ENCODE measurements around the gene HOXD9. TPM values are rescaled to one million over a fixed set of nuclear protein-coding genes. Genes with fewer than 3 reads are reported as not detected.

Gene HOXD9
- total and polyA plus RNA-seq, 2 donors (not counting 3 experiments of a cell fraction or from before 2014, with no cell fraction given): 1.9 to 3.5 TPM

DNA sequence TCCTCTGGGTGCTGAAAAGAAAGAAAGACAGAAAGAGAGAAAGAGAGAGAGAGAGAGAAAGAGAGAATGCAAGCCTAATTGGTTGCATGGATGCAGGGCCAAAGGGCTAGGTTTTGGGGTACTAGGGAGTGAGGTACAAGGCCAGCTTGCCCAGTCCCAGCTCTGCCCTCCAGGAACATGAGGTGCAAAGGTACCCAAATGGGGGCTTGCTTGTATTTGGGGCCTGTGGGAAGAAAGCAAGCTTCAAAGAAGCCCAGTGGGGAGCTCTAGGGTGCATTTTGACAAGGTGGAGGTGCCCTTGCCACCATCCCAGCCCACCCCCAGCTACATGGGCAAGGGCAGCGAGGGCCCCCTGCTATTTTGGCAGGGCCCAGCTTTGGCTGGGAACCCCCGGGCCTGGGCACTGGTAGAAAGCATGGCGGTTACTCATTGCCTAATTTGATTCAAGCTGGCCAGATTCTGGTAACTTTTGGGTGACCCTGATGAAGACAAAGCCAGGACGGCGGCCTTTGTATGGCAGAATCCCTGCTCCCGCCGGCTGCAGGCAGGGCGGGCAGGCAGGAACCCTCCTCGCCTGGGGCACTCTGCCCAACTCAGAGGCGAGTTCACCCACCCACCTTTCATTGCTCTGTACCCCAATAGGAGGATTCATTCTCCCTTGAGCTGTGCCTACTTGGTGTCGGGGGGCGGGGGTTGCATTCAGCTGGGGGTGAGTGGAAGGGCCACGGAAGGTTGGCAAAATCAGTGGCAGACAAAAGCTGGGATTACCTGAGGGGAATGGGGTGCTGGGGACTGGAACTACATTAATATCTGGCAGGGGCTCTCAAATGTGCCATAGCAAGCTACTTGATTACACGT is 28.3 kb downstream of the HOXD9 start:
- peaks cover 2 to 22% of the 10 kb centered on the region in 2 experiments for H3K36me3 ChIP-seq (ENCODE audit: control insufficient read depth in 2 of 2, extremely low read depth in 1 of 2, insufficient read depth in 2 of 2, low read length in 2 of 2)
- CTCF ChIA-PET: interaction anchor here (1.0 to 3.0 kb wide), 7 partner anchors 10 to 500 kb away, joined by 3 to 11 read pairs (median 4); no protein-coding TSS in a partner anchor
- TSS peak; percentile 14 for BruUV-seq (replicated peaks)
- POLR2A ChIA-PET: no interaction called here
- H3K4me2 ChIP-seq (ENCODE audit: insufficient read depth, low read length): no peak overlapping the region
- H3K79me2 ChIP-seq (ENCODE audit: control insufficient read depth, insufficient read depth, low read length): peaks cover 32% of the 10 kb centered on the region
- no peaks in the 10 kb centered on the region for H3K4me1 ChIP-seq (ENCODE audit: control insufficient read depth, extremely low read depth, insufficient read depth, low read length)
- H3K4me3 ChIP-seq (replicated peaks in 1 of 3; ENCODE audit: insufficient read depth in 1 of 3, low read depth in 1 of 3, low read length in 3 of 3): no peak overlapping the region
- intact Hi-C loops (cut with micrococcal nuclease): no loop called here
- H2AFZ ChIP-seq (ENCODE audit: low read depth, low read length): no peak overlapping the region
- FAIRE-seq: no peak
- DNase-seq (ENCODE audit: low read depth, low spot score): no peak
- H4K20me1 ChIP-seq (replicated peaks; ENCODE audit: control insufficient read depth, extremely low read depth, insufficient read depth, low read length): no peaks in the 10 kb centered on the region
- no peaks in the 10 kb centered on the region for H3K9me1 ChIP-seq (replicated peaks; ENCODE audit: control insufficient read depth, extremely low read depth, insufficient read depth, low read length)
- TF ChIP-seq GATA2 (IDR thresholded peaks at IDR 0.05; ENCODE audit: insufficient read depth, insufficient read length, low read depth, low read length) (no peak), CTCF (IDR thresholded peaks at IDR 0.05; ENCODE audit: extremely low read depth in 1 of 2, insufficient read depth in 1 of 2, low read depth in 1 of 2, low read length in 2 of 2) (no peak), POLR2A (IDR thresholded peaks at IDR 0.05; ENCODE audit: low read depth, low read length) (no peak), JUN (IDR thresholded peaks at IDR 0.05; ENCODE audit: borderline replicate concordance, insufficient read depth, insufficient read length, low read depth) (no peak), MYC (IDR thresholded peaks at IDR 0.05; ENCODE audit: low read depth, low read length) (no peak), EZH2 (IDR thresholded peaks at IDR 0.05; ENCODE audit: borderline replicate concordance, low read depth, low read length, severe bottlenecking) (no peak), POLR2AphosphoS5 (IDR thresholded peaks at IDR 0.05; ENCODE audit: insufficient read depth, low read depth, low read length) (no peak), FOS (IDR thresholded peaks at IDR 0.05; ENCODE audit: borderline replicate concordance, insufficient read depth, low read length) (no peak), MAX (IDR thresholded peaks at IDR 0.05; ENCODE audit: insufficient read depth, insufficient read length) (no peak)
- no peak overlapping the region for H3K9ac ChIP-seq (replicated peaks; ENCODE audit: extremely low read depth, insufficient read depth, low read length)
- dilution Hi-C loops (cut with MboI; ENCODE audit: extremely low pct_ligation_motif_present, low sequenced_read_pairs): no loop called here
- no peaks in the 10 kb centered on the region for H3K27me3 ChIP-seq (ENCODE audit: control insufficient read depth in 2 of 2, insufficient read depth in 2 of 2, low read length in 2 of 2)
- H3K27ac ChIP-seq (ENCODE audit: insufficient read depth, low read depth, low read length): no peak overlapping the region
- H3K9me3 ChIP-seq (replicated peaks; ENCODE audit: control insufficient read depth, insufficient read depth, low read length): no peaks in the 10 kb centered on the region

Data from endothelial cell of umbilical vein (primary cell).